Esophagus muscularis mucosa (tissue), 4 donors: Measurements from ENCODE around the gene ATIC. TPM values are rescaled to one million over a fixed set of nuclear protein-coding genes. Genes with fewer than 3 reads are reported as not detected.
"Not testable (repeated sequence)": the region's sequence is repeated elsewhere in the genome, so short reads cannot be mapped to it uniquely, and the experiment has no call there.

Source experiments
- DNase-seq: peaks from one replicate; pipeline ENCODE4 v3.0.0-alpha.2; 2017; ENCODE audit errors: extremely low spot score
- H3K27ac ChIP-seq, 4 donors: fragments of 200-600 bp; sonication (generic); replicated peaks in 1 of 4; 1 replicate in 3 of 4; 2 replicates in 1 of 4; pipeline ENCODE4 v1.5.1; 2016 to 2019; ENCODE audit warnings: mild to moderate bottlenecking in 1 of 4
- H3K27me3 ChIP-seq, 4 donors: fragments of 200-600 bp; sonication (generic); one replicate each; pipeline versions ENCODE4 v1.5.1 to v1.6.0; 2016 to 2019
- H3K36me3 ChIP-seq, 4 donors: fragments of 200-600 bp; sonication (generic); one replicate each; pipeline ENCODE4 v1.5.1; 2016 to 2019
- H3K4me1 ChIP-seq, 4 donors: fragments of 200-600 bp; sonication (generic); one replicate each; pipeline ENCODE4 v1.5.1; 2016 to 2019
- H3K4me3 ChIP-seq, 4 donors: fragments of 200-600 bp; sonication (generic); 1 replicate in 2 of 4; 2 replicates in 2 of 4; pipeline ENCODE4 v1.5.1; 2016 to 2019; ENCODE audit warnings: mild to moderate bottlenecking in 4 of 4, moderate library complexity in 1 of 4
- H3K9me3 ChIP-seq, 4 donors: fragments of 200-600 bp; sonication (generic); 1 replicate in 3 of 4; 2 replicates in 1 of 4; pipeline ENCODE4 v1.5.1; 2016 to 2019
- EP300 ChIP-seq: sonication (generic); formaldehyde crosslinking; IDR thresholded peaks from one replicate; pipeline ENCODE4 v1.6.1; 2017; ENCODE audit warnings: antibody characterized with exemption
- POLR2A ChIP-seq: fragments of 450-650 bp; IDR thresholded peaks from one replicate; pipeline ENCODE4 v1.6.1; 2017; ENCODE audit warnings: antibody characterized with exemption, moderate library complexity, mild to moderate bottlenecking, low read depth
- POLR2AphosphoS5 ChIP-seq, 2 donors: sonication (generic); formaldehyde crosslinking; IDR thresholded peaks; one replicate each; pipeline ENCODE4 v1.6.1; 2017; ENCODE audit warnings: antibody characterized with exemption in 2 of 2
- WGBS: methylation state at CpG from one replicate; pipeline ENCODE4 v1.1.5; 2018; 5-methylcytosine and 5-hydroxymethylcytosine counted together
- intact Hi-C: fragments of 100-400 bp; cut with DNase I; formaldehyde crosslinking; loops from one replicate; pipeline ENCODE4 v1.15.1; 2023
- total RNA-seq, 4 donors: library from RNA; depleted of rRNA; stranded (reverse); fragments of >200 nt; gene quantifications; one replicate each; pipeline versions ENCODE4 v1.1.0 to v1.2.1, GENCODE V29; 2016
- TF ChIP-seq, protein P1 (sequence below), 3 experiments: fragments of 200-600 bp in 2 of 3; fragments of 450-650 bp in 1 of 3; sonication (generic) in 2 of 3; IDR thresholded peaks; one replicate each; pipeline ENCODE4 v1.5.1; 2017 to 2019; ENCODE audit warnings: antibody characterized with exemption in 3 of 3, mild to moderate bottlenecking in 2 of 3, moderate library complexity in 1 of 3

Gene ATIC
- total RNA-seq, 4 donors from 2014 or later: 29.1 to 50.8 (median 34.4) TPM

- Histone ChIP-seq H3K4me3 (no peak overlapping the region), H3K36me3 (no peaks in the 10 kb centered on the region), H3K9me3 (no peaks in the 10 kb centered on the region), H3K27me3 (no peaks in the 10 kb centered on the region), H3K4me1 (peaks cover 0 to 10% (median 0%) of the 10 kb centered on the region in 4 donors), H3K27ac (no peak overlapping the region)
- intact Hi-C loops: no loop called here
- DNase-seq: no peak
- no peak for TF ChIP-seq EP300
- TF ChIP-seq, protein P1, sequence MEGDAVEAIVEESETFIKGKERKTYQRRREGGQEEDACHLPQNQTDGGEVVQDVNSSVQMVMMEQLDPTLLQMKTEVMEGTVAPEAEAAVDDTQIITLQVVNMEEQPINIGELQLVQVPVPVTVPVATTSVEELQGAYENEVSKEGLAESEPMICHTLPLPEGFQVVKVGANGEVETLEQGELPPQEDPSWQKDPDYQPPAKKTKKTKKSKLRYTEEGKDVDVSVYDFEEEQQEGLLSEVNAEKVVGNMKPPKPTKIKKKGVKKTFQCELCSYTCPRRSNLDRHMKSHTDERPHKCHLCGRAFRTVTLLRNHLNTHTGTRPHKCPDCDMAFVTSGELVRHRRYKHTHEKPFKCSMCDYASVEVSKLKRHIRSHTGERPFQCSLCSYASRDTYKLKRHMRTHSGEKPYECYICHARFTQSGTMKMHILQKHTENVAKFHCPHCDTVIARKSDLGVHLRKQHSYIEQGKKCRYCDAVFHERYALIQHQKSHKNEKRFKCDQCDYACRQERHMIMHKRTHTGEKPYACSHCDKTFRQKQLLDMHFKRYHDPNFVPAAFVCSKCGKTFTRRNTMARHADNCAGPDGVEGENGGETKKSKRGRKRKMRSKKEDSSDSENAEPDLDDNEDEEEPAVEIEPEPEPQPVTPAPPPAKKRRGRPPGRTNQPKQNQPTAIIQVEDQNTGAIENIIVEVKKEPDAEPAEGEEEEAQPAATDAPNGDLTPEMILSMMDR (IDR thresholded peaks at IDR 0.05): no peak
- TF ChIP-seq POLR2AphosphoS5 (IDR thresholded peaks at IDR 0.05): no peak
- no peak for TF ChIP-seq POLR2A
- WGBS: 92% methylated on average over 3 of the region's 3 CpGs
Observed at GRCh38 chr2:215290980-215291599, 20.8 kb upstream of the ATIC start.

- TF ChIP-seq, protein P1 (IDR thresholded peaks at IDR 0.05): no peak
- no peak for TF ChIP-seq POLR2A
- TF ChIP-seq EP300: no peak
- no peak for TF ChIP-seq POLR2AphosphoS5 (IDR thresholded peaks at IDR 0.05)
- Histone ChIP-seq H3K27ac (no peak overlapping the region), H3K27me3 (no peaks in the 10 kb centered on the region), H3K4me3 (no peak overlapping the region), H3K4me1 (peaks cover 0 to 10% (median 0%) of the 10 kb centered on the region in 4 donors), H3K9me3 (no peaks in the 10 kb centered on the region), H3K36me3 (no peaks in the 10 kb centered on the region)
- no peak for DNase-seq
- intact Hi-C loops: no loop called here
- 87% methylated on average over 4 of the region's 4 CpGs for WGBS
Observed at GRCh38 chr2:215293879-215294278, 18.0 kb upstream of the ATIC start.

DNA sequence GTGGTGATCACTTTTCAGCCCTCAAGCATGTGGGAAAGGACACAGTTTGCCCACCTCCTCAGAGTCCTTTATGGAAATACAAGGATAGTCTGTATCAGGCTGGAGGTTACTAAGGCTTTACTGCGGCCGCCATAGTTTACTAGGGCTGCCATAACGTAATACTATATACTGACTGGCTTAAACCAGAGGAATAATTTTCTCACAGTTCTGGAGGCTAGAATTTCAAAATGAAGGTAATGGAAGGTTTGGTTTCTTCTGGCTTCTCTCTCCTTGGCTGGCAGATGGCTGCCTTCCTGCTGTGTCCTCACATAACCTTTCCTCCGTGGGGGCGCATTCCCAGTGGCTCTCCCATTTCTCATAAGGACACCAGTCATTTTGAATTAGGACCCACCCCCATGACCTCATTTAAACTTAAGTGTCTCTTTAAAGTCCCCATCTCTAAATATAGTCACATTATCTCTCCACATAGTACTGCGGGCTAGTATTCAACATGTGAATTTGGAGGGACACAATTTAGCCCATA, 12.5 kb upstream of the ATIC start:
- no peak for DNase-seq
- Histone ChIP-seq H3K4me1 (peaks cover 0 to 9% (median 2%) of the 10 kb centered on the region in 4 donors), H3K36me3 (no peaks in the 10 kb centered on the region), H3K9me3 (peaks cover 0 to 12% (median 3%) of the 10 kb centered on the region in 4 donors), H3K27me3 (no peaks in the 10 kb centered on the region), H3K4me3 (no peak overlapping the region), H3K27ac (no peak overlapping the region)
- intact Hi-C loops: no loop called here
- no peak for TF ChIP-seq POLR2AphosphoS5 (IDR thresholded peaks at IDR 0.05)
- TF ChIP-seq, protein P1 (IDR thresholded peaks at IDR 0.05): no peak
- TF ChIP-seq POLR2A: no peak
- TF ChIP-seq EP300: no peak
- WGBS: 93% methylated on average over 6 of the region's 6 CpGs

DNA sequence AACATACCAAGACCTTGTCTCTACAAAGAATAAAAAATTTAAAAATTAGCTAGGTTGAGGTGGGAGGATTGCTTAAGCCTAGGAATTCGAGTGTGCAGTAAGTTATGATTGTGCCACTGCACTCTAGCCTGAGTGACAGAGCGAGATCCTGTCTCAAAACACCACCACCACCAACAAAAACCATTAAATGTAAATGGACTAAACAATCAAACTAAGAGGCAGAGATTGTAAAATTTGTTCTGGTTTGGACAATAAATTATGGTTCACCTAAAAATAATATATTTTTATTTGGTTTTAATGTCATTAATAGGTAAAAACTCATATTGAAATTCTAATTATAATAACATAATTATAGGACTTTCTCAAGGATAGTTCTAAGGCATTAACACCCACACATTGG, 9.9 kb upstream of the ATIC start:
- Histone ChIP-seq H3K4me1 (peaks cover 0 to 4% (median 0%) of the 10 kb centered on the region in 4 donors), H3K36me3 (no peaks in the 10 kb centered on the region), H3K27ac (no peak overlapping the region), H3K4me3 (no peak overlapping the region), H3K9me3 (peaks cover 0 to 12% (median 3%) of the 10 kb centered on the region in 4 donors), H3K27me3 (no peaks in the 10 kb centered on the region)
- 92% methylated on average over 2 of the region's 2 CpGs for WGBS
- no peak for DNase-seq
- TF ChIP-seq, protein P1 (IDR thresholded peaks at IDR 0.05): no peak
- TF ChIP-seq POLR2AphosphoS5 (IDR thresholded peaks at IDR 0.05): no peak
- intact Hi-C loops: no loop called here

DNA sequence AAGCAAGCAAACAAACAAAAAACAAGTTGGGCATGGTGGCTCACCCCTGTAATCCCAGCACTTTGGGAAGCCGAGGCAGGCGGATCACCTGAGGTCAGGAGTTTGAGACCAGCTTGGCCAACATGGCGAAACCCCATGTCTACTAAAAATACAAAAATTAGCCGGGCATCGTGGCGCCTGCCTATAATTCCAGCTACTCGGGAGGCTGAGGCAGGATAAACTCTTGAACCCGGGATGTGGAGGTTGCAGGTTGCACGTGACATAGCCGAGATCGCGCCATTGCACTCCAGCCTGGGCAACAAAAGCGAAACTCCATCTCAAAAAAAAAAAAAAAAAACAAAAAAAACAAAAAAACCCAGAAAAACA, 617 bp upstream of the ATIC start:
- DNase-seq, intact Hi-C loops, H3K27me3 ChIP-seq, H3K9me3 ChIP-seq, H3K36me3 ChIP-seq: not testable (repeated sequence)
- Histone ChIP-seq H3K27ac (peak overlapping the region; percentile 76 to 88 (median 86)), H3K4me3 (peak overlapping the region; percentile 65 to 82 (median 72)), H3K4me1 (peaks cover 7 to 26% (median 21%) of the 10 kb centered on the region in 4 donors)
- 48% methylated on average over 13 of the region's 13 CpGs for WGBS
